Left renal cortex interstitium (tissue), 4 donors: ENCODE results near the gene CACNB1. TPM values are rescaled to one million over a fixed set of nuclear protein-coding genes. Genes with fewer than 3 reads are reported as not detected.
A peak's percentile ranks its signal among the peaks of the same experiment; 100 is the strongest.

Experiments
- DNase-seq, 4 donors: peaks; one replicate each; pipeline ENCODE4 v3.0.0-alpha.2; 2013; ENCODE audit warnings: low read depth in 4 of 4, low spot score in 2 of 4, missing footprints in 1 of 4
- polyA plus RNA-seq, 4 donors: library from polyadenylated mRNA; unstranded; fragments of 120-200 nt; gene quantifications; one replicate each; pipeline ENCODE4 v1.2.1, GENCODE V29; 2013; ENCODE audit not compliant: insufficient read length in 4 of 4

The CACNB1 gene
- polyA plus RNA-seq: 10 to 100 TPM in 2 of 4 donors, 1 to 10 TPM in 2; 6.9 to 14.5 (median 9.6) TPM

GRCh38 chr17:39197380-39198185 is at the start of gene CACNB1:
Gene CACNB1 (minus strand): TSS chr17:39197669. CDS start chr17:39197495, 174 bp downstream.
- peak in 1 of 4 donors; percentile 65 for DNase-seq

- no peak for DNase-seq
Observed at GRCh38 chr17:39246274-39246673, 48.8 kb upstream of the CACNB1 start.

DNA sequence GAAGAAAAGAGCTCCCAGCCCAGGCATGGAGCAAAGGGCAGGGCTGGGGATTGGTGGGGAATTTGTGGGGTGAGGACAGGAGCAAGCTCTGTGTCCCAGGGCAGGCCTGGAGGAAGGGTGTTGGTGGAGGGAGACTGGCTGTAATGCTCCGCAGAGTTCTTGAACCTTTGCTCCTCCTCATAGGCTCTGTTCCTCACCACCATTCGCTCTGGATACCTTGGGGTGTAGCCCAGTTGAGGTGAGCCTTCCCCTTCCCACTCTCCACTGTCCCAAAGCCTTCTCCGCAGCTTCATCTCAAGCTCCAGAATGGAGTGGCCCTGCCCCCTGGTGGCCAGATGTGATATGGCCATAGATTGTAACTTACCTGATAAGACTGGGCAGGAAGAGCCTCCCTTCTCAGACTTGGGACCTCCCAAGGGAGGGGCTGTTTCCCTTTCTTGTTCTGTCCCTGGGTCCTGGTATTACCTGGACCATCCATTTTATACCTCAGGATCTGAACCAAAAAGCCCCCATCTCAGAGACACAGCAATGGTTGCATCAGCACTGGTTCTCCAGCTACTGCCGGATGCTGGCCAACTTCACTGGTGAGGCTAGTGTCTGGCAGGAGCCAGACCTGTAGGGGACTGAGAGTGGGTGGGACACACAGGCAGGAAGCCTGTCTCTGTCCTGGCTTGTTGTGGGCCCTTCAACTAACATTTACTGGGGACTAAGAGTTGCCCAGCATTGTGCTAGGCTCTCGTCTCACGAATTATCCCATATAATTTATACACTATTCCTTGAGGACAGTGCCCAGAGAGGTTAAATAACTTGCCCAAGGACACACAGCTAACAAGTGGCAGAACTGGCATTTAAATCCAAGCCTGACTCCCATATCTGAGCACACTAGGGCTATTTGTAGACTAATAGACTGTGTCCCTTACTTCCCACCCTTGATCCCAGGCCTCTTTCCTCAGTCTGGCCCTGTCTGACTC is 47.4 kb upstream of the CACNB1 start:
- peak in 2 of 4 donors; percentile 68 to 78 for DNase-seq

DNA sequence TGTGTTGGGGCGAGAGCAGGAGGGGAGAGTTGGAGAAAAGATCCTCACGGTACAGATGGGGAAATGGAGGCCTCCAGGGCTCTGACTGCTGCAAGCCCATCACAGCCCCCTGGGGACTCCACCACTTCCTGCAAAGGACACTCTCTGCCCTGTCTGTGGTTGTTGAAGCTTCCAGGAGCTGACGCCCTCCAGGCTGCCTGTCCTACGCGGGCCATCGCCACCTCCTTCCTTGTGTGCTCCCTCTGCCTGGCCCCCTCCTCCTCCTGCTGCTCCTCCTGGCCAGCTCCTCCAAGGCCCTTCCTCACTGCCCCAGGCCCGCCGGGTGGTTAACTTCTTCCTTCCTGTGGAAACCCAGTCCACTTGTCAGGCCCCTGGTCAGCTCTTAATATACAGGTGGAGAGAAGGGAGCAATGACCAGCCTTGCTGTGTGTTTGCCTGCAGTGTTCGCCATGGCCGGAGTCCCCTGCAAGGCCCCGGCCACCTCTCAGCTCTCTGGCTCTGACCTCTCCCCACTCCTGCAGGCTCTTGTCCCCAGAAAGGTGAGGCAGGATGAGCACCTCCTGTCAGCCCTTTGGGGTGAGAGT is 46.6 kb upstream of the CACNB1 start:
- DNase-seq: no peak

DNA sequence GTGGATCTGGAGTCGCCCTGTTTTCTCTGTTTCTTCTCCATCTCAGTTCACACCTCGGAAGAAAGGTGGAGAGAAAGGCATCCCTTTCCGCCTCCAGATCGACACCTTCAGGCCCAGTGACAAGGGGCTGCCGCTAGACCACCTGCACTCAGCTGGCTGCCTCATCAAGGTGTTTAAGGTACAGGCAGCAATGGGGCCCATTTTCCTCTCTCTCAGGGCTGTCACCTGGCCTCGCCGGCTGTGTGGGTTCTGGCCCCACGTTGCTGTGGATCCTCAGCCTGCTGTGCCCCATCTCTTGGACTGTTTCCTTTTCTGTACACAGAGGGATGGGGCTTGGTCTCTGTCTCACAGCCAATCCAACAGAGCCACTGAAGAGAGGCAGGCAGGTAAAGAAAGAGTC is 45.7 kb upstream of the CACNB1 start:
- DNase-seq: no peak

- no peak for DNase-seq
Observed at GRCh38 chr17:39240631-39241030, 43.2 kb upstream of the CACNB1 start.

- DNase-seq: no peak
Observed at GRCh38 chr17:39239640-39240314, 42.3 kb upstream of the CACNB1 start.

DNA sequence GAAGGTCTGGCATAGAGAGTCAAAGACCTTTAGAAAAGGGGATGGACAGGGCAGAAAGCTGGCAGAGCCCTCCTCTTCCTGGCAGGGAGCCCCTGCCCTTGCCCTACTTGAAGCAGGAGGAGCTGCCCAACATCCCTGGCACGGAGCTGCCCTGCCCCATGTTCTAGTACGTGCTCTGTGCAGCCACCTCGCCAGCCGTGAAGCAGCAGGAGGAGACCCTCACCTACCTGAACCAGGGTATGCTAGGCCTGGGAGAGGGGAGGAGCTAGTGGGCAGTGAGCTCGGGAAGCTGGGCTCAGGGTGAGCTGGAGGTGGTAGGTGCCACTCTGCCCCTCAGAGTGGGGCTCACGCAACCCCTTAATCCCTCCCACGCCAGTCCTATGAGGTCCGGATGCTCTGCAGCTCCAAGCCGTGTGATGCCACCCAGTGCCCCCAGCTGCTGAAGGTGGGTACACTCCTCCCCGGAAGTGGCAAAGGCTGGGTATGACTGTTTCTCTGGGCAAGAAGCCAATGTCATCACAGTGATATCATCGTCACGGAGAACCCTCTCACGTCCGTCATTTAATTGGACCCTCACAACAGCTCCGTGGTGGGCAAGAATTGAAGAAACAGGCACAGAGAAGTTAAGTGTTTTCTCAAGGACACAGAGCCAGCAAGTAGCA is 41.0 kb upstream of the CACNB1 start:
- DNase-seq: no peak

GRCh38 chr17:39237586-39237985 is 40.1 kb upstream of the CACNB1 start:
- no peak for DNase-seq

DNA sequence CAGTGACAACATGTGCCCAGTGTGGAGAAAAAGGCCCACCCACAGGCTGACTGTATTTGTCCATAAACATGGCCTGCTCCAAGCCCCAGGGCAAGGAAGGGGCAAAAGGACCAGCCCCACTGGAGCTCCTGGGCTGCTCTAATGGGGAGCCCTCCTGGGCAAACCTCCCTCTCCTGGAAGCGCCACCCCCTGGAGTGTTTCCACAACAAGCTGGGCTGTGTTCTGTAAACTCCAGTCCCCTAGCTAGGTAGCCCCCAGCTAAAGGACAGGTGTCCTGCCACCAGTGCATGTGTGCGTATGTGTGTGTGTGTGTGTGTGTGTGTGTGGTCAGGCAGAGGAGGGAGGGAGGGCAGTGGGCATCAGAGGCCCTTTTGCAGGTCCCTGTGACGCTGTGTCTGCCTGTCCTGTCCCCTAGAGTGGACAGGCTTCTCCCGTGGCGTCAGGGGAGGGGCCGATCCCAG is 39.5 kb upstream of the CACNB1 start:
- no peak for DNase-seq

DNA sequence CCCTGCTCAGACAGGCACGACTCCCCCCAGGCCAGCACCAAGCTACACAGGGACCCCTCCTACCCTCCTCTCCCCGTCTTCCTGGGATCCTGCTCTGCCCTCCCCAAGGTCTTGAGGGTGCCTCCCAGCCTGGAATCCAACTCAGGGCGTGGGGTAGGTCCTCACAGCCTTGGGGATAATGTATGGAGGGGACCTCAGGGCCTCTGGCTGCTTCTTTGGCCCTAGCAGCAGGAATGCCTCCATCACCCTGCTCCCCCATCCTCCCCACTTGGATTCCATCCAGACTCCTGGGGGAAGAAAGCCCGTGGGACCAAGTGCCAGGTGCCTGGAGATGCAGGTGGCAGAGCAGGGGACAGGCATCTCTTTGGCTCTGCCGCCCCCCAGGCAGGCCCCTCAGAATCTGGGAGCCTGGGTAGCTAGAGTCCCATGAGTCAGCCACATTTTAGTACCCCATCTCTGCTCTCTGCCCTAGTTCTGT is 39.0 kb upstream of the CACNB1 start:
- no peak for DNase-seq

GRCh38 chr17:39235555-39236449 is 38.3 kb upstream of the CACNB1 start:
- DNase-seq: peak in 1 of 4 donors; percentile 49

DNA sequence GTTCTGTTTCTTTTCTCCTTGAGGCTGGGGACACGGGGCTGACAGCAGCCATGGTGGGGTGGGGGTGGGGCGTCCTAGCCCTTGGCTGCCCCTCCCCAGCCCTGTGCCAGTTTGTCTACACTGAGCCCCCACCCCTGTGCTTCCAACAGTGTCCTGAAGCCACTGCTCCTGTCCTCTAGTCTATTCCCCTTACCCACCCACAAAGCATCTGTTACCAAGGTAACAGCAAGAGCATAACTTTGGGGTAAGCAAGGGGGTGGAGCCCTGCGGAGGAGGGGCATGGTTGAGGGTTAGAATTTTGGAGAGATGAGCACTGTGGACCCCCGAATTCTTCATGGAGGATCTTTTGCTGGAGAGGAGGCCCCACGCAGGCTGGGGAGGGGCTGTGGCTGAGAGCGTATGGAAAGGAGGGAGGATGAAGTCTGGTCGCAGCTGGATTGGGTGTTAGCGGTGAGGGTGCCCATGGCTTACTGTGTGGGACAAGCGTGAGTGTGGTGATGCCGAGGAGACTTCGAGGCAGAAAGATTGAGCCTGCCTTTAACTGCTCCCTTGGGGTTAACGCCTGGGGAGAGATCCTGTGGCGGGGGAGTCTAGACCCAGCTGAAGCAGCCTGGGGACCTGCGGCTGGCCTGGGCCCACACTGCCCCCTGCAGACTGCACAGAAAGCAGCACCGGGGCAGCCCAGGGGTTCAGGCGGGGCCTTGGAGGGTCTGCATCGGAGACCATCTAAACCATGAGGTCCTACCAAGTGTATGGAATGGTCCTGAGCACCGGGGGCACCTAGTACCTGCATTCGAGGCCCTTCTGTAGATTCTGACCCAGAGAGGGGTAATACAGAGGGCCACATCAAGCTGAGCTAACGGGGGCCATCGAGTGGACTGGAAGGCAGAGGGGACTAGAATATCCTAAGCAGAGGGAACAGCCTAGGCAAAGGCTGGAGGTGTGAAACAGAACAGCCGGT is 34.4 kb upstream of the CACNB1 start:
- DNase-seq: no peak

DNA sequence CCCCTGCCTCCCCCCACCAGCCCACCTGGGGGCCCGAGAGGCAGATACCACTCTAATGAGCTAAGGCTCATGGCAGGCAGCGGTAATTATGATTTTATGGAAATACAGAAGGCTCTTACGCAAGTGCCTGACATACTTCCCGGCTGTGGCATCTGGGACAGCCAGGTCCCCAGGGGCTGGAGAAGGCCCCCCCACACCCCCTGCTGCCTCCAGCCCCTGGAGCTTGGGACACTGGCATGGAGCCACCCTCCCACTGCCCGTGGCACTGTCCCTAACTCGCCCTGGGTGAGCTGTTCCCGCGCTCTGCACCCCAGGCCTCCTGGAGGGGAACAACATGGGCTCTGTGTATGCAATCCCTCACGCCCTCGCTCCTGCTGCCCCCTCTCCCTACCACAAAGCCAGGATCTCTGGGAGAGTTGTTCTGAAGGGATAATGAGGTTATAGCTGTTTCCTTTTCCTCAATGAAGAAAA is 33.7 kb upstream of the CACNB1 start:
- DNase-seq: no peak

GRCh38 chr17:39230361-39230760 is 32.9 kb upstream of the CACNB1 start:
- DNase-seq: no peak

- no peak for DNase-seq
Observed at GRCh38 chr17:39229274-39229913, 31.9 kb upstream of the CACNB1 start.
